H4 (cell line): ENCODE data around the gene SSH2. TPM values are rescaled to one million over a fixed set of nuclear protein-coding genes. Genes with fewer than 3 reads are reported as not detected.
A peak's percentile ranks its signal among the peaks of the same experiment; 100 is the strongest.
"Not testable (repeated sequence)": the region's sequence is repeated elsewhere in the genome, so short reads cannot be mapped to it uniquely, and the experiment has no call there.

Experiments used
- DNase-seq: peaks from one replicate; pipeline ENCODE4 v3.0.0-alpha.2; 2015; ENCODE audit warnings: low spot score
- total RNA-seq: library from RNA; depleted of rRNA; stranded (reverse); fragments of >200 nt; shearing (Covaris generic); gene quantifications from 2 replicates; pipeline ENCODE4 v1.2.3, GENCODE V29; 2014

SSH2 gene
- total RNA-seq, 1 experiment from 2014 or later = 9.4 TPM

DNA sequence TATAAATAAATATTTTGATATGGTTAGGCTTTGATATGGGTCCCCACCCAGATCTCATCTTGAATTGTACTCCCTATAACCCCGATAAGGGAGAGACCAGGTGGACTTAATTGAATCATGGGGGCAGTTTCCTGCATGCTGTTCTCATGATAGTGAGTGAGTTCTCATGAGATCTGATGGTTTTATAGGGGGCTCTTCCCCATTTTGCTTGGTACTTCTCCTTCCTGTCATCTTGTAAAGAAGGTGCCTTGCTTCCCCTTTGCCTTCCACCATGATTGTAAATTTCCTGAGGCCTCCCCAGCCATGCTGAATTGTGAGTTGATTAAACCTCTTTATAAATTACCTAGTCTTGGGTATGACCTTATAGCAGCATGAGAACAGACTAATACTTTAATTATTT, 55.7 kb downstream of the SSH2 start:
- not testable (repeated sequence) for DNase-seq

- no peak for DNase-seq
These were observed 56.6 kb downstream of the SSH2 start for GRCh38 chr17:29873476-29873875.

GRCh38 chr17:29870836-29871465, 59.1 kb downstream of the SSH2 start:
- DNase-seq = no peak

GRCh38 chr17:29867643-29868181, 62.3 kb downstream of the SSH2 start:
- no peak for DNase-seq

DNA sequence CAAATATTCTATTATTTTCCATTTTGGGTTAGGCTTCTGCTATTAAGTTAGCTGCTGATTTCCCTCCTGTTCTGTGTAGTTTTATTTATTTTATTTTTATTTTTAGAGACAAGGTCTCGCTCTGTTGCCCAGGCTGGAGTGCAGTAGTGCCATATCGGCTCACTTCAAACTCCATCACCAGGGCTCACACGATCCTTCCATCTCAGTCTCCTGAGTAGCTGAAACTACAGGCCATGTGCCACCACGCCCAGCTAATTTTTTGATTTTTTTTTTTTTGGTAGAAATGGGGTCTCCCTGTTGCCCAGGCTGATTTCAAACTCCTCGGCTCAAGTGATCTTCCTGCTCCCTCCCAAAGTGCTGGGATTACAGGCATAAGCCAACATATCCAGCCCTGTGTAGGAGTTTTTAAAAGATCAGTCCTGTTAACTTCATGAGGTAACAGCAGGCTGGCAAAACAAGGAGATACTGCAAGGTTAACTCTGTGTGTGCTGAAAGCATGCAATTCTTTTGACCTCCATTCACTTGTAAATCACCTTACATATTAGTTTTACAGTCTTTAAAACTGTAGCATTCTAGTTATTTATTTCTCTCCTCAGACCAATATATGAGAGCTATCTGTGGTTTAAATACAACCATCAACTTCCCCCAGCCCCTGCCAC, 63.2 kb downstream of the SSH2 start:
- no peak for DNase-seq

DNA sequence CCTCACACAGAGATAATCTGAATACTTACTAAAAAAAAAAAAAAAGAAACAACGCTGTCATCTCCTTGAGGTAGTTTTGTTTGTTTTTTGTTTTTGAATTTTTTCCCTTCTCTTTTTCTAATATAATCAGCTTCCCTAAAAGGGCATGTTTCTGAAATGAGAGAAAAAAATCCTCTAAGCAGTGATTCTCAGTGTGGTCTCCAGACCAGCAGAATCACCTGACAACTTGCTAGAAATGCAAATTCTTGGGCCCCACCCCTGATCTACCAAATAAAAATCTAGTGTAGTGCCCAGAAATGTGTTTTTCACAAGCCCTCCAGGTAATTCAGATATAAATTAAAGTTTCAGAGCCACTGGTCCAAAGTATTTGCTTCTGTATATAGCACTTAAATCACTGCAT, 65.4 kb downstream of the SSH2 start:
- no peak for DNase-seq

GRCh38 chr17:29864123-29864522, 65.9 kb downstream of the SSH2 start:
- DNase-seq = not testable (repeated sequence)

GRCh38 chr17:29862951-29863350, 67.1 kb downstream of the SSH2 start:
- DNase-seq = no peak

GRCh38 chr17:29862127-29862526, 67.9 kb downstream of the SSH2 start:
- no peak for DNase-seq

GRCh38 chr17:29859445-29859844, 70.6 kb downstream of the SSH2 start:
- not testable (repeated sequence) for DNase-seq

DNA sequence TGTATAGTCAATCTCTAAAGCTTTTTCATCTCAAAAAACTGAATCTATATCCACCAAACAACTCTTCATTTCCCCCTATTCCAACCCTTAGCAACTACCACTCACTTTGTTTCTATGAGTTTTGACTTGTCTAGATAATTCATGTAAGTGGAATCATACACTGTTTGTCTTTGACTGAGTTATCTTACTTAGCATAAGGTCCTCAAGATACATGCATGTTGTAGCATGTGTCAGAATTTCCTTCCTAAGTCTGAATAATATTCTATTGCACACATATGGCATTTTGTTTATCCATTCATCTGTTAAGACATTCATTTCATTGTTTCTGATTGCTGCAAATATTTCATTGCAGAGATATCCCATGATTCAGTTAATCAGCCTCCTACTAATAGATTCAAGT, 72.2 kb downstream of the SSH2 start:
- DNase-seq = no peak

DNA sequence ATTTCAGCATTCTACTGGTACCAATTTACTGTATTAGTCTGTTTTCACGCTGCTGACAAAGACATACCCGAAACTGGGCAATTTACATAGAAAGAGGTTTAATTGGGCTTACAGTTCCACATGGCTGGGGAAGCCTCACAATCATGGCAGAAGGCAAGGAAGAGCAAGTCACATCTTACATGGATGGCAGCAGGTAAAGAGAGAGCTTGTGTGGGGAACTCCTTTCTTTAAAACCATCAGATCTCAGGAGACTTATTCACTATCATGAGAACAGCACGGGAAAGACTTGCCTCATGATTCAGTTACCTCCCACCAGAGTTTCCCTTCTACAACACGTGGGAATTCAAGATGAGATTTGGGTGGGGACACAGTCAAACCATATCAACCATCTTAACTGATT, 72.9 kb downstream of the SSH2 start:
- not testable (repeated sequence) for DNase-seq

GRCh38 chr17:29855686-29856085, 74.3 kb downstream of the SSH2 start:
- DNase-seq = no peak

- DNase-seq = no peak
These were observed 81.3 kb downstream of the SSH2 start for GRCh38 chr17:29848737-29849136.

DNA sequence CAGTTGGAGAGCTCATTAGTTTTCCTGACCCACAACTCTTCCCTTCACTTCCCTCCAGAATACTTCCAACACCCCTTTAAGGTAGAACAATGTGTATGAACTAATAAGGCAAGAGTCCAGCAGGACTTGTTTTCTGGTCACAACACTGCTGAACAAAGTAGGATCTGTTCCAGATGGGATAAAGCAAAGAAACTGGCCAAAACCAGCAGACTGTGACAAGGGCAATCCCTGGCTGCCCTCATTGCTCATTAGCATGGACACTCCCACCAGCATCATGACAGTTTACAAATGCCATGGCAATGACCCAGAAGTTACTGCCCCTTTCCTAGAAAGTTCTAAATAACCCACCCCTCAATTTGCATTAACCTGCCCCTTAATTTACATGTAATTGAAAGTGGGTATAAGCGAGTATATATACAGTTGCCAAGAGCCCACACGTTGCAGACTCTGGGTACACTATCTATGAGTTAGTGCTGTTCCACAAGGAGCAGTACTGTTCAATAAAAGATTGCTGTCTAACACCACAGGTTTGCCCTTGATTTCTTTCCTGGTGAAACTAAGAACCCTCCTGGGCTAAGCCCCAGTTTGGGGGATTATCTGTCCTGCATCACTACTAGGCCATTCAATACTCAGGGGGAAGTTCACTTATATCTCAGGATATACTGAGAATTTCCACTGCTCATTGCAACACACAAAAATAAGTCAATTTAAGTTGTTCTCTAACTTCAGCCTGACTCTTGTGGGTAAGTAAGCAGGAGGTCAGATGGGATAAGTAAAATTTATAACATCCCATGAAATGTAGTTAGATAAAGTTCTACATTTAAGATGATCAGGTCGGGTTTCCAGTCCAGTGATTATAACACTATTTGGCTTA, 82.3 kb downstream of the SSH2 start:
- no peak for DNase-seq

DNA sequence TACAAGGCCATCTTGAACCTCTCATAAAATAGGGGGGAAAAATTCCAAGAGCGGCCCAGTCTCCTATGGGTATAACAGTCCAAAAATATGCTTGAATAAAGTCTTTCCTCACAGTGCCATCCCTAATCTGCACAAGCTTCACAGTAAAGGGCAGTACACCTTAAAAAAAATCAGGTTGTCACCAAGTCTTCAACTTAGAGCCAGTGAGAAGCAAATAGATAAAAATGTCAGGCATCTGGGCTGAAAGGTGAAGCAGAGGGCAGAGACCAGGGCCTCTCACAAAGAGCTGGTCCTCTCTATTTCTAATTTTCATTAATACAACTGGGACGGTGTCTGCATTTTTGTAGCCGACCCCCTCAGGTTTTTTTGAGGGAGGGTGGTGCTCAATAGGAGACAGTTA, 82.9 kb downstream of the SSH2 start:
- no peak for DNase-seq

- no peak for DNase-seq
These were observed 83.7 kb downstream of the SSH2 start for GRCh38 chr17:29846298-29846697.

GRCh38 chr17:29844339-29845048, 85.5 kb downstream of the SSH2 start:
- DNase-seq = no peak

DNA sequence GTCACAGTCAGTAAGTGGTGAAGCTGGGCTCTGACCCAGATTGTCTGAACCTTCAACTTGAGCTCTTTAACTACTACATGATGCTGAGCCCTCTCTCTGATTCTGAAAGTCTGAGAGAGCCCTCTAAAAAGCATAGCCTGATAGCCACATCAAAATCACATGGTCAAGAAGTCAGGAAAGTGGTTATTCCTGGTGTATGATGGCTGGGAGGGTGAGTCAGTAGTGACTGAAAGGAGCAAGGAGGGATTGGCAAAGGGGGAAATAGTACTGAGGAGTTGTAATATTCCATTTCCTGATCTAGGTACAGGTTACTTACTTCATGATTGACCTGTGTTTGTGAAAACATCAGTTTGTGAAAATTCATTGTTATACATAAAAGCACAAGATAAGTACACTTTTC, 89.1 kb downstream of the SSH2 start:
- DNase-seq = no peak

DNA sequence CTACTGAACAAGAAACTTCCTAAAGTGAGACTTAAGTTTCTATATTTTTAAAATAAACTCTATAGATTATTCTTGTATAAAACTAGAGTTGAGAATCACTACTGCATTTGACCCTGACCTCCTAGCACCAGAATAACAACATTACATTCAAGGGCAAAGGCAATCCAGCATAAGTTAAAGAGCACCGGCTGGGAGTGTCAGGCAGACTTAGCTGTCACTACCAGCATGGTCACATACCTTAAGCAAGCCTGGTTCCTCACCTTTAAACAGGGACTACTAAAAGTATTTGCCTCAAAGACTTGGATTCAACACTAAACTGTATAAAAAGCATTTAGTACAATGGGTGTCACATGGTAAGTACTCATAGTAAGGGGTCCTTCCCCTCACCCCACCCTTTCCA, 90.4 kb downstream of the SSH2 start:
- DNase-seq = no peak

DNA sequence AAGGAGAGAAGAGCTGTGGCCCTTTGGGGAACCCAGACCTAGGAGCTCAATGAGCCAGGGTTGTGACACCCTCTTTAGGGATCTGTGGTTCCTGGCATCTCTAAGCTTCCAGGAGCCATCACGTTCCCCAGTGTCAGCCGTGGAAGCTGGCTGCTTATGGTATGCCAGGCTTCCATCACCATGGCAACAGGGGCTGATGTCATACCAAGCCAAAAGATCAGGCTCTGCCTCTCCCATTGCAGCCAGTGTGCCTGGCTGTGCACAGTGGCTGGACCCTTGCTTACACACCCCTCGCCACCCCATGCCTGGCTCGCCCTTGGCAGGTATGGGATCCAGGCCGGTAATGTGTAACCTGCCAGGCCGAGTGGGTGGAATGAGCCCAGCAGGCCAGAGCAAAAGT, 91.1 kb downstream of the SSH2 start:
- DNase-seq = peak; percentile 26

DNA sequence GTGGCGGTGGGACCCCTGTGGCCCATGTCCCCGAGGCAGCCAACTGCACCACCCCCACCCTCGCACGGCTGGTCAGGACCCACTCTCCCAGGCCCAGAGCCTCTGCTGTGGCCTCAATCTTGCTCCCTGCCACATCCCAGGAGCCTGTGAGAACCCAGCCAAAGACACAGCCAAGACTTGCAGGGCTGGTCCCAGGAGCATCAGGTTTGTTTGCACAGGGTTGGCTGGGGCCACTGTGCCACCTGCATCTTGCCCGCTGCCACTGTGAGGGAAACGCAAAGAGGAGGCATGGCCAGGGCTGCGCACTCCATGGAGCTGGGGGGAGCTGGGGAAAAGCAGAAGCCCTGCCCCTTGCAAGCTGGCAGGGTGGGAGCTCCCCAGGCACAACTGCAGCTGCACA, 92.5 kb downstream of the SSH2 start:
- no peak for DNase-seq
